ENCODE data around the gene GRM2. TPM values are rescaled to one million over a fixed set of nuclear protein-coding genes. Genes with fewer than 3 reads are reported as not detected.
"Not testable (repeated sequence)": the region's sequence is repeated elsewhere in the genome, so short reads cannot be mapped to it uniquely, and the experiment has no call there.

Gene GRM2
- total RNA-seq, 1 experiment from 2014 or later, result 3.7 TPM

GRCh38 chr3:51751287-51751686 is 44.4 kb downstream of the GRM2 start:
- CTCF ChIA-PET, result interaction anchor here (1.1 to 2.6 kb wide), 2 partner anchors 32 to 69 kb away, joined by 6 to 10 read pairs; no protein-coding TSS in a partner anchor
- Mint-ChIP-seq H3K9me3 (peaks cover 51% of the 10 kb centered on the region), H3K36me3 (peaks cover 28% of the 10 kb centered on the region), H3K4me1 (peaks cover 24% of the 10 kb centered on the region), H3K27me3 (ENCODE audit: low read depth) (peaks cover 4% of the 10 kb centered on the region), H3K4me3 (no peak overlapping the region), H3K27ac (no peak overlapping the region)
- no peak for DNase-seq (ENCODE audit: low spot score)
- TF ChIP-seq HMGXB4 (CRISPR knock-in tag; IDR thresholded peaks at IDR 0.05) (no peak), MYBL2 (CRISPR knock-in tag; IDR thresholded peaks at IDR 0.05) (no peak), NR1H2 (CRISPR knock-in tag; IDR thresholded peaks at IDR 0.05) (no peak), GABPB1 (CRISPR knock-in tag; IDR thresholded peaks at IDR 0.05) (no peak), TEAD1 (CRISPR knock-in tag; IDR thresholded peaks at IDR 0.05) (no peak), ZNF512 (CRISPR knock-in tag; IDR thresholded peaks at IDR 0.05; ENCODE audit: borderline replicate concordance) (no peak), HMGA2 (CRISPR knock-in tag; IDR thresholded peaks at IDR 0.05) (no peak), OVOL2 (CRISPR knock-in tag; IDR thresholded peaks at IDR 0.05; ENCODE audit: borderline replicate concordance) (no peak), TCF7 (CRISPR knock-in tag; IDR thresholded peaks at IDR 0.05; ENCODE audit: low read depth) (no peak), SMAD3 (CRISPR knock-in tag; IDR thresholded peaks at IDR 0.05; ENCODE audit: borderline replicate concordance) (no peak), ZNF423 (CRISPR knock-in tag; IDR thresholded peaks at IDR 0.05) (no peak), ZNF263 (CRISPR knock-in tag; IDR thresholded peaks at IDR 0.05; ENCODE audit: low read depth) (no peak), ATF1 (CRISPR knock-in tag; IDR thresholded peaks at IDR 0.05) (no peak)
- TF ChIP-seq, protein P1, sequence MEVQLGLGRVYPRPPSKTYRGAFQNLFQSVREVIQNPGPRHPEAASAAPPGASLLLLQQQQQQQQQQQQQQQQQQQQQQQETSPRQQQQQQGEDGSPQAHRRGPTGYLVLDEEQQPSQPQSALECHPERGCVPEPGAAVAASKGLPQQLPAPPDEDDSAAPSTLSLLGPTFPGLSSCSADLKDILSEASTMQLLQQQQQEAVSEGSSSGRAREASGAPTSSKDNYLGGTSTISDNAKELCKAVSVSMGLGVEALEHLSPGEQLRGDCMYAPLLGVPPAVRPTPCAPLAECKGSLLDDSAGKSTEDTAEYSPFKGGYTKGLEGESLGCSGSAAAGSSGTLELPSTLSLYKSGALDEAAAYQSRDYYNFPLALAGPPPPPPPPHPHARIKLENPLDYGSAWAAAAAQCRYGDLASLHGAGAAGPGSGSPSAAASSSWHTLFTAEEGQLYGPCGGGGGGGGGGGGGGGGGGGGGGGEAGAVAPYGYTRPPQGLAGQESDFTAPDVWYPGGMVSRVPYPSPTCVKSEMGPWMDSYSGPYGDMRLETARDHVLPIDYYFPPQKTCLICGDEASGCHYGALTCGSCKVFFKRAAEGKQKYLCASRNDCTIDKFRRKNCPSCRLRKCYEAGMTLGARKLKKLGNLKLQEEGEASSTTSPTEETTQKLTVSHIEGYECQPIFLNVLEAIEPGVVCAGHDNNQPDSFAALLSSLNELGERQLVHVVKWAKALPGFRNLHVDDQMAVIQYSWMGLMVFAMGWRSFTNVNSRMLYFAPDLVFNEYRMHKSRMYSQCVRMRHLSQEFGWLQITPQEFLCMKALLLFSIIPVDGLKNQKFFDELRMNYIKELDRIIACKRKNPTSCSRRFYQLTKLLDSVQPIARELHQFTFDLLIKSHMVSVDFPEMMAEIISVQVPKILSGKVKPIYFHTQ (CRISPR knock-in tag; IDR thresholded peaks at IDR 0.05), result no peak
- ATAC-seq, result no peak
- POLR2A ChIA-PET, result no interaction called here

- POLR2A ChIA-PET, result not testable (repeated sequence)
Measured at GRCh38 chr3:51753763-51754750, 47.2 kb downstream of the GRM2 start.

DNA sequence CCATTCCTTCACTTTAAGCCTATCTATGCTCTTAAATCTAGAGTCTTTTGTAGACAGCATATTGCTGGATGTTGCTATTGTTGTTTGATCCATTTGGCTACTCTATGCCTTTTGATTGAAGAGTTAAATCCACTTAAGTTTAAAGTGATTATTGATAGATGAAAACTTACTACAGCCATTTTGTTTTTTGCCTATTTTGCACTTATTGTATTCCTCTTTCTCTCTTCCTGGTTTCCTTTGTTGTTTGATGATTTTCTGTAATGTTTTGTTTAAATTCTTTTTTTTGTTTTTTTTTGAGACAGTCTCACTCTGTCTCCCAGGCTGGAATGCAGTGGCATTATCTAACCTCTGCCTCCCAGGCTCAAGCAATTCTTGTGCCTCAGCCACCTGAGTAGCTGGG is 52.3 kb downstream of the GRM2 start:
- ChIA-PET POLR2A (no interaction called here), CTCF (interaction anchor here (1.2 kb wide), 1 partner anchor 61 kb away, joined by 3 read pairs; no protein-coding TSS in a partner anchor)
- Mint-ChIP-seq H3K4me1 (no peaks in the 10 kb centered on the region), H3K4me3 (no peak overlapping the region), H3K27me3 (ENCODE audit: low read depth) (peaks cover 4% of the 10 kb centered on the region; the same call in 1 of the 2 replicates), H3K27ac (no peak overlapping the region), H3K9me3 (peaks cover 72% of the 10 kb centered on the region), H3K36me3 (peaks cover 34% of the 10 kb centered on the region)
- DNase-seq (ENCODE audit: low spot score) (no peak), ATAC-seq (no peak)
- TF ChIP-seq PRRX2 (CRISPR knock-in tag; IDR thresholded peaks at IDR 0.05) (no peak), CREB1 (CRISPR knock-in tag; IDR thresholded peaks at IDR 0.05) (no peak), HMGXB4 (CRISPR knock-in tag; IDR thresholded peaks at IDR 0.05) (no peak), GRHL2 (CRISPR knock-in tag; IDR thresholded peaks at IDR 0.05; ENCODE audit: insufficient replicate concordance, severe bottlenecking) (no peak)
- TF ChIP-seq, protein P2, sequence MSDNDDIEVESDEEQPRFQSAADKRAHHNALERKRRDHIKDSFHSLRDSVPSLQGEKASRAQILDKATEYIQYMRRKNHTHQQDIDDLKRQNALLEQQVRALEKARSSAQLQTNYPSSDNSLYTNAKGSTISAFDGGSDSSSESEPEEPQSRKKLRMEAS (CRISPR knock-in tag; IDR thresholded peaks at IDR 0.05), result no peak
- TF ChIP-seq, protein P3, sequence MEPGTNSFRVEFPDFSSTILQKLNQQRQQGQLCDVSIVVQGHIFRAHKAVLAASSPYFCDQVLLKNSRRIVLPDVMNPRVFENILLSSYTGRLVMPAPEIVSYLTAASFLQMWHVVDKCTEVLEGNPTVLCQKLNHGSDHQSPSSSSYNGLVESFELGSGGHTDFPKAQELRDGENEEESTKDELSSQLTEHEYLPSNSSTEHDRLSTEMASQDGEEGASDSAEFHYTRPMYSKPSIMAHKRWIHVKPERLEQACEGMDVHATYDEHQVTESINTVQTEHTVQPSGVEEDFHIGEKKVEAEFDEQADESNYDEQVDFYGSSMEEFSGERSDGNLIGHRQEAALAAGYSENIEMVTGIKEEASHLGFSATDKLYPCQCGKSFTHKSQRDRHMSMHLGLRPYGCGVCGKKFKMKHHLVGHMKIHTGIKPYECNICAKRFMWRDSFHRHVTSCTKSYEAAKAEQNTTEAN (CRISPR knock-in tag; IDR thresholded peaks at IDR 0.05), result no peak

More at GRCh38 chr3:51753763-51754750, 47.2 kb downstream of the GRM2 start:
- peaks cover 63% of the 10 kb centered on the region for H3K9me3 Mint-ChIP-seq
- DNase-seq (ENCODE audit: low spot score); H3K27ac Mint-ChIP-seq; ATAC-seq; H3K4me3 Mint-ChIP-seq; H3K27me3 Mint-ChIP-seq (ENCODE audit: low read depth): not testable (repeated sequence)
- peaks cover 25% of the 10 kb centered on the region for H3K36me3 Mint-ChIP-seq
- peaks cover 24% of the 10 kb centered on the region for H3K4me1 Mint-ChIP-seq
- CTCF ChIA-PET, result interaction anchor here (0.7 to 1.5 kb wide), 2 partner anchors 35 to 165 kb away, joined by 3 to 4 read pairs; no protein-coding TSS in a partner anchor
